Measurements from ENCODE around the gene VAMP2. TPM values are rescaled to one million over a fixed set of nuclear protein-coding genes. Genes with fewer than 3 reads are reported as not detected.

The VAMP2 gene
- total and polyA plus RNA-seq, 10 of the 15 experiments (the other 5 are each of a cell fraction or from before 2014, with no cell fraction given) = 3.0 to 35.2 (median 25.0) TPM

DNA sequence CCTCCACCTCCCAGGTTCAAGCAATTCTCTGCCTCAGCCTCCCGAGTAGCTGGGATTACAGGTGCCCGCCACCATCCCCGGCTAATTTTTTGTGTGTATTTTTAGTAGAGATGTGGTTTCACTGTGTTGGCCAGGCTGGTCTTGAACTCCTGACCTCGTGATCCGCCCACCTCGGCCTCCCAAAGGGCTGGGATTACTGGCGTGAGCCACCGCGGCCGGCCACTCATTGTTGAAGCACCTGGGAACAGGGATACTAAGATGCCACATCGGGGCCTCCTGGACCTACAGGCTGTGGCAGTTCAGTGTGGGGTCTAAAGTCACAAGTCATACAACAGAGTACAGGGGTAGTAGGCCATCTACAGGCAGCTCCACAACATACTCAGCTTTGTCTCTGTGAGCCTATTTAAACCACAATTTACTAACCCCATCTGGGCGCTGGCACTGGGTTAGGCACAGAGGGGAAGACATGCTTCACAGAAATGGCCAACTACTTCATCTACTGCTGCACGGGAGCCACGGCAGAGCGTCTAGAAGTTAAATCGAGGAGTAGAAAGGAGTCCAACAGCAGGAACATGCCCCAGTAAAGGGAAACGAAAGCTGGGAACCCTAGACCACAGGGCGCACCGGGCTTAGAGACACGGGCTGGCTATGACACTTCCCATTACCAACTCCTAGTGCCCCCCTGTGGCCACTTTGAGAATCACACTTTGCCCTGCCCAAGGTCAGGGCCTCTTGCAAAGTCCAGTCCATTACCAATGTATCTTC is 4.3 kb downstream of the VAMP2 start (continued):
- TF ChIP-seq IKZF1 (conservative IDR thresholded peaks at IDR 0.05) = peak; percentile 47; the same call in 1 of the 2 replicates
- TF ChIP-seq NR2F1 (conservative IDR thresholded peaks at IDR 0.05) = 0 out of 2 replicates have a peak, but pooled peaks have one; percentile 51
- TF ChIP-seq RB1 (IDR thresholded peaks at IDR 0.05; ENCODE audit: borderline replicate concordance) = 0 out of 2 replicates have a peak, but pooled peaks have one; percentile 51
- TF ChIP-seq STAT1 (conservative IDR thresholded peaks at IDR 0.05) = no peak
- TF ChIP-seq MTA2 (IDR thresholded peaks at IDR 0.05; ENCODE audit: low read depth) = peak; percentile 9; the same call in 1 of the 2 replicates
- peak; percentile 66 for TF ChIP-seq RAD21 (IDR thresholded peaks at IDR 0.05; ENCODE audit: insufficient read depth, low read depth, low read length)
- no peak for TF ChIP-seq ZNF592 (IDR thresholded peaks at IDR 0.05)
- 0 out of 2 replicates have a peak, but pooled peaks have one; percentile 25 for TF ChIP-seq GATAD2B (conservative IDR thresholded peaks at IDR 0.05; ENCODE audit: low read depth)
- peak; percentile 64; the same call in 1 of the 2 replicates for TF ChIP-seq BACH1 (IDR thresholded peaks at IDR 0.05; ENCODE audit: borderline replicate concordance)

Measured in GM12878 (cell line).